ENCODE data around the gene NAA80. TPM values are rescaled to one million over a fixed set of nuclear protein-coding genes. Genes with fewer than 3 reads are reported as not detected.
"Not testable (repeated sequence)": the region's sequence is repeated elsewhere in the genome, so short reads cannot be mapped to it uniquely, and the experiment has no call there.

The NAA80 gene
- total RNA-seq, 1 donor from 2014 or later = 3.6 TPM

GRCh38 chr3:50271314-50271936 is 27.8 kb downstream of the NAA80 start:
- DNase-seq (ENCODE audit: low read depth in 2 of 2) = no peak

- no peak for DNase-seq (ENCODE audit: low read depth in 2 of 2)
Measured at GRCh38 chr3:50270422-50271224, 28.6 kb downstream of the NAA80 start.

GRCh38 chr3:50269977-50270413 is 29.2 kb downstream of the NAA80 start:
- no peak for DNase-seq (ENCODE audit: low read depth in 2 of 2)

GRCh38 chr3:50269460-50269859 is 29.7 kb downstream of the NAA80 start:
- DNase-seq (ENCODE audit: low read depth in 2 of 2) = no peak

GRCh38 chr3:50268703-50269451 is 30.3 kb downstream of the NAA80 start, which contains the start of gene SEMA3B:
Gene SEMA3B (plus strand): TSS chr3:50269147. CDS start chr3:50269241, 94 bp downstream.
- DNase-seq (ENCODE audit: low read depth in 2 of 2) = no peak

GRCh38 chr3:50268276-50268675 is 30.9 kb downstream of the NAA80 start:
- no peak for DNase-seq (ENCODE audit: low read depth in 2 of 2)

GRCh38 chr3:50267280-50267913 is 31.8 kb downstream of the NAA80 start:
- DNase-seq (ENCODE audit: low read depth in 2 of 2) = no peak

GRCh38 chr3:50266836-50267235 is 32.4 kb downstream of the NAA80 start:
- DNase-seq (ENCODE audit: low read depth in 2 of 2) = no peak

- DNase-seq (ENCODE audit: low read depth in 2 of 2) = no peak
Measured at GRCh38 chr3:50266017-50266416, 33.2 kb downstream of the NAA80 start.

- no peak for DNase-seq (ENCODE audit: low read depth in 2 of 2)
Measured at GRCh38 chr3:50265571-50265970, 33.6 kb downstream of the NAA80 start.

GRCh38 chr3:50264964-50265485 is 34.2 kb downstream of the NAA80 start:
- no peak for DNase-seq (ENCODE audit: low read depth in 2 of 2)

GRCh38 chr3:50264383-50264963 is 34.7 kb downstream of the NAA80 start:
- DNase-seq (ENCODE audit: low read depth in 2 of 2) = peak in 1 of 2 donors; percentile 57

- DNase-seq (ENCODE audit: low read depth in 2 of 2) = no peak
Measured at GRCh38 chr3:50263478-50264382, 35.5 kb downstream of the NAA80 start.

GRCh38 chr3:50262778-50263177 is 36.4 kb downstream of the NAA80 start:
- DNase-seq (ENCODE audit: low read depth in 2 of 2) = no peak

- DNase-seq (ENCODE audit: low read depth in 2 of 2) = not testable (repeated sequence)
Measured at GRCh38 chr3:50262200-50262599, 37.0 kb downstream of the NAA80 start.

- DNase-seq (ENCODE audit: low read depth in 2 of 2) = no peak
Measured at GRCh38 chr3:50261505-50261904, 37.7 kb downstream of the NAA80 start.

GRCh38 chr3:50260942-50261441 is 38.2 kb downstream of the NAA80 start:
- no peak for DNase-seq (ENCODE audit: low read depth in 2 of 2)

GRCh38 chr3:50260027-50260941 is 38.9 kb downstream of the NAA80 start:
- peak; percentile 93 to 96 for DNase-seq (ENCODE audit: low read depth in 2 of 2)
